GM04503 (cell line): ENCODE measurements around the gene HIVEP2.

Experiments used
- DNase-seq: peaks from one replicate; pipeline ENCODE4 v3.0.0-alpha.2; 2012; ENCODE audit warnings: low read depth

The HIVEP2 gene

DNA sequence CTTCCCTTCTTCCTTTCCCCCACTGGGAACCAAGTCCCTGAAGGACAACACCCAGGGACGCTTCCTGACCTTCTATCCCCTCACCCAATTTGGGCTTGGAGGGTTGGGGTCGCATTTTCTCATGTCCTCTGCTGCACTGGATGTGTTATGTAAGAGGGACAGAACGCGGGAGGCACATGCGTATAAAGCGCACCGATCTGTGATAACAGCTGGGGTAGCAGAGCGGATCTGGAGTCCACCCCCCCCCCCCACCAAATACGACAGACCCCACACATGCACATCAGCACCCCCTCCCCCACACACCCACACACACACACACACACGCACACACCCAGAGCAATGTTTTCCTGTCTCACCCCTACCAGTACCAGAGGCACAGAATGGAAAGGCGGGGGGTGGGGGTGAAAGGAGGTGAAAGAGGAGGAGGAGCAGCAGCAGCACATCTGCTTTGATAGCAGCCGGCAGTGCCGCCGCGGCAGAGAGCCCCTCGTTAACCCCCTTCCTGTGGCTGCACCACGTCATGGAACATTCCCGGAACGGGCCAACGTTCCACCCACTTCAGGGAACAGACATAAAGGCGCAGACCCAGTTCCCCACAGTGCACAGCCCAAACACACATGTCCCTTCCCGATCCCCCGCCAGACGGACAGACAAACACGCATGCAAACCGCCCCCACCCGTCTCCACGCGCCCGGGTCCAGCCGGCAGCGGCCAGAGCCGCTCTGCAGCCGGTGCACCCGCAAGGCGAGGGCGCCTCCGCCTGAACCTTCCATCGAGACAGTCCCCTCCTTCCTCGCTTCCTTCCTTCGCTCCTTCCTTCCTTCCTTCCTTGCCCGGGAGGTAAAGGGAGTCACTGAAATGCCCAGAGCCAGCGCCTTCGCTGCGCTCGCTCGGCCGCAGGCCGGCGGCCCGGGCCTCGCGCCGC, 590 bp downstream of the HIVEP2 start:
- peak; percentile 31 for DNase-seq

DNA sequence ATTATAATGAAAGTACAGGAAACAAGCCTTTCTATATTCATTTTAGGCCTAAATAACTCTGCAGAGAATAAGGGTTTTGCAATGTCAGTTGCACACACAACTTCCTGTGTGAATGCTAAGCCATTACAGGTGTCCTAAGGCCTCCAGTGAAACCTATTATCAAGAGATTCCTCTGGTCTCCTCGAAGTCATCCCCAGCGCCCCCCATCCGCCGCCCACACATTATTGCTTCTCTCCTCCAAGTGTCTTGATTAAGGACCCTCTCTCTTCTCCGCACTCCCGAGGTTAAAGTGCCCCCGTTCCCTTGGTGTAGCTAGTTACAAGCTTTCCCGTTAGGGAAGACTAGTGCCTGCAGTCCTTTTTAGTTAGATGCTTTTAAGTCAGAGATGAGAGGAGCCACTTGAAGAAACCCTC, 1.3 kb downstream of the HIVEP2 start:
- DNase-seq: no peak

DNA sequence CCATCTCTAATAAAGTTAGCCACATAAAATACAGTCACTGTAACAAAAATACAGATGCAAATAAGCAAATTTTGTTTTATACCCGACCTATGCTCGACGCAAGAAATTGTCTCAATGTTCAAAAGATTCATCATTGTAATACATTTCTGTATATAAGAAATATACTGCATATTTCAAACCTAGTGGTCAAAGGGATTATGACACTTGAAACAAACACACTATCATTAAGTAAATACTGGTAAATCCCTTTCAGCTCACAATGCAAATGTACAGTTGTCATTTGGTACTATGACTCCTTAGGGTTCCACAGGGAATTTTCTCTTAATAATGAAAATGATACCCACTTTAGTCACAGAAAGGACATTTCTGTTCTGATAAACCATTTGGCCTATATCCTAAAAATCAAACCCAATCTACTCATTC, 2.2 kb downstream of the HIVEP2 start:
- no peak for DNase-seq

DNA sequence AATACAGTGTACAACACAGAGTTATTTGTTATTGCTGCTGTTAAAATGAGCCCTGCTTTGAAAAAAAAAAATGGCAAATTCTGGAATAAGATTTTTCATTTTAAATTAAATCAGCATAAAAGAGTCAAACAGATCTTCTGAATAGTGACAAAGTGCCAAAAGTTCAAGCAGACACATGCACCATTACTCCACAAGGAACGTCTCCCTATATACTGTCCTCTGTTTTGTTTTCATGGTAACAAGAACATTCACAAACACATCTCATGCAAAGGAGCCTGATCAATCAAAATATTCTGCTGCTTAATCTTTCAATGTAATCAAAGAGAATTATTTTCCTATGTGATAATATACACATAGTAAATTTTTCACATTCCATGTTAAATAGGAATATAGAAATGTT, 2.7 kb downstream of the HIVEP2 start:
- no peak for DNase-seq

DNA sequence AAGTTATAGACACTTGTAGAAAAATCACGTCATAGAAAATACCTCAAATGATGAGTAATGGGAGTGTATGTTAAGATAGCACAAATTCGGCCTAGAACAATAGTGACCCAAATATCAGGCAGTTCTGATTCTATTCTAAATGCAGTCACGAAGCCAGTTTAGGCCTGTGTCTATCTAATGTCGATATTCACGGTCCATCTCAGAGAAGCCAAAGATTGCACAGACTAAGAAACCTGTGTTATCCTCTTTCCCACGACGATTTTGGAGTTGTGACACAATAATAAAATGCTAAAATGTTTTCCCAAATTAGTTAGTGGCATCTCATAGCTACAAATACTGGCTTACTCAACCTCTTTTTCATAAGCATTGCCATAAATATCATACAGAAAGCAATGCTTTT, 4.0 kb downstream of the HIVEP2 start:
- no peak for DNase-seq

DNA sequence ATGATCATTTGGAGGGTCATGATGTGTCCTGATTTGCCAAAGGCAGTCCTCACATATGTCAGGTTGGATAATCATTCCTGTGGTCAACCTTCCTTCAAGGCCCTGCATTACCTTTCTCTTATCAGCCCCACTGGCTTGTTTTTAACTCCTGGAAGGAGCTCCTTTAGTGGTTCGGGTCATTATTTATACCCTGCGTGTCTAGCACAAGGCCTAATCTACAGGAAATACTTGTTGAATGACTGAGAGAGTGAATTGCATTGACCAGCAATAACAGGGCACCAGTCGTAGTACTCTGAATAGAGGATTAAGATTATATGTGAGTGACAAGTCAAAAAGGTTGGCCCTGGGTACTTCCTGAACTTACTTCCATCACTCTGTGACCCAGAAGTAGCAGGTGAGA, 4.5 kb downstream of the HIVEP2 start:
- no peak for DNase-seq

DNA sequence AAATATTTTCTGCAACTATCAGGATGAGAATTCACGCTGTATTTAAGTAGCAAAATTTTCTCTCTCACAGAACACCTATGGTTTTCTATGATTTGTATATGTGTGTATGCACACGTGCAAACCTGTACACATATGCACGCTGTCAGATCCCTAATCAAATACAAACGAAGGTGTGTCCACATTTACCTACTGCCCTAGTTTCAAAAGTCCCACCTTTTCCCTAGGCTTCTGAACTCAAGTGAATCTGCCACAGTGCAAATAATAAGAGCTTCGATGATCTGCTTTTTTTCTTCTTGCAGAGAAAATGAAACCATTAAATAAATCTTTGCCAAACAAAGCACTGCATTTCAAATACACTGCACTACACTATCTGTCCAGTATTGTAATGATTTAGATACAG, 6.5 kb downstream of the HIVEP2 start:
- DNase-seq: no peak

DNA sequence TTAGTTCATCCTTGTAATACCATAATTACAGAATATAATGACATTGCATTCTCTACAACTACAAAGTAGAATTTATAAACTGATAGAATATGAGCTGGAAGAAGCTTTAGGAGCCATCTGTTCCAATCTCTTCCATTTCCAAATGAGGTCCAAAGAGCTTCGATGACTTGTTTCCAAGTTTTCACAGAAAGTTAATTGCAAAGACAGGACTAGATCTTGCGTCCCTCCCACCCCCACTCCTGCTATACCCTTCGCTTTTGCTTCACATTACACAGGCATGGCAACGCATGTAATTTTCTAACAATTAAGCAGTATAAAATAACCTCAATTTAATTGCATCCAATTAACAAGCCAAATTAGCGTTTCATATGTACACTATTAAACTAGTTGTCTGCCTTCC, 7.0 kb downstream of the HIVEP2 start:
- no peak for DNase-seq

DNA sequence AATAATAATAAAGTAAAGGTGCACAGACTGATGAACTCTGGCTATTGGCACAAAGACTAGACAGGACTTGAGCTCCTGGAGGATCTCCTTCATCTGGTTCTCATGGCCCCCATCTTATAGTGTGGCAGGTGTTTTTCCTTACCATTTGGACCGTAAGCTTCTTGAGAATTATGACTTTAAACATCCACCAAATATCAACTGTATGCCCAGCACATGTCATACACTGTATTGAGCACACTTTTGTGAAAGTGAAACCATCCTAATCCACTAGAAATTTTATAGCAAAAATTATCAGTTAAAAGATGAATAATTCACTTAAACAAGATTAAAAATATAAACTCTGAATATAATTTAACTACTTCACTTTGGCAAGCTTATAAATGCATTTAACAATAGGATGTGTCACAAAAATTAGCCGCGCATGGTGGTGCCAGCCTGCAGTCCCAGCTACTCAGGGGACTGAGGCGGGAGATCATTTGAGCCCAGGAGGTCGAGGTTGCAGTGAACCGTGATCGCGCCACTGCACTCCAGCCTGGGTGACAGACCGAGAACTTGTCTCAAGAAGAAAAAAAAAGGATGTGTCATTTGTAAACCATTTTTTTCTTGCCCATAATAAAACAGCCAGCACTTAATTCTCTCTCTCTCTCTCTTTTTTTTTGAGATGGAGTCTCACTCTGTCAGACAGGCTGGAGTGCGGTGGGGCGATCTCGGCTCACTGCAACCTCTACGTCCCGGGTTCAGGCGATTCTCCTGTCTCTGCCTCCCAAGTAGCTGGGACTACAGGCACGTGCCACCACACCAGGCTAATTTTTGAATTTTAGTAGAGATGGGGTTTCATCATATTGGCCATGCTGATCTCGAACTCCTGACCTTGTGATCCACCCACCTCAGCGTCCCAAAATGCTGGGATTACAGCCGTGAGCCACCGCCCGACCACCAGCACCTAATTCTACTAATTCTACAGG, 9.1 kb downstream of the HIVEP2 start:
- DNase-seq: no peak

DNA sequence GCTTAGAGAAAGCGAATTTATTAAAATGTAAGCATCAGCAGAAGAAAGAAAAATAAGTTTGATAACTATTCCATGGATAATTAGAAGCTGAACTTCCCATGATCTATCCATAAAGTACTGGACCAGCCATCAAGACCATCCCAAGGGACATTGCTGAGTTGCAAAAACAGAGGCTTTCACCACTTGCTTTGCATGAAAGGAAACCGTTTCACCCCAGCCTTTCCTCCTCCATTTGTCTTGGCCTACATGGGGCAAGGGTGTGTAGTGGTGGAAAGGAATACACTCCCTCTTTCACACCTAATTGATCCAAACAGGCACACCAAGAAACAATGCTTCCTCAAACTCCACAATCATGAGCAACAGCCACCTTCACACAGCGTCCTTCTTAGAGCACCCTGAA, 10.4 kb downstream of the HIVEP2 start:
- DNase-seq: no peak

DNA sequence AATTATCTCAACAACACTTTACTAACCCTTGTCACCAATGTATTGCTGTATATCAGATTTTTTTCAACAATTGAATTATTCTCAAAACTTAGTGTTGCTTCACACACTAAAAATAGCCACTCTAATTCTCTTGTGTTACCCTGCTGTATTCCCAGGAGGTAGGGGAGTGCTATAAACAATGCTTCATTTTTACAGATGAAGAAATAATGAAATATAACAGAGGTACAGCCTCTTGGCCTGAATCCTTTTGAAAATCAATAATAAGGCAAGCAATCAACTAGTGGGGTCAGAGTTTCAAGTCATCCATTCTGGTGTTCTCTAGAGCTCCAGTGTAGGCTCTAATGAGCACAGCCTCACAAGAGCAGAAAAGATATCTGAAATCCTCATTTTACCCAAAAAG, 10.9 kb downstream of the HIVEP2 start:
- no peak for DNase-seq

DNA sequence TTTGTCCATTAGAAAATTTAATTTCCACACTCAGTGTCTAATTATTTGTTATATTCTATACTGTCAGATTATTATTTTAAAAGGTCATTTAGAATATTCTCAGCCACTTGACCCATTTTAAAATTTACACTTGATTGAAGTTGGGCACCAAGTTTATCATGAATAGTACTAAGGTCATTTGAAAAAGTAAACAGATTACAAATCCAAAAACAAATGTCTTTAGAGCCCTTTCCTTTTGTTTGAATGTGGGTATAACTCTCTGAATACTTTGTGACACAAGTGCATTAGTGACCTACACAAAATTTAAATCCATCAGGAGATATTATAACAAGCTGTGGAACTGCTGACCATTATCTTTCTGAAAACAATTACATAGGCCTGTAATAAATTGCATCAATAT, 11.3 kb downstream of the HIVEP2 start:
- no peak for DNase-seq

DNA sequence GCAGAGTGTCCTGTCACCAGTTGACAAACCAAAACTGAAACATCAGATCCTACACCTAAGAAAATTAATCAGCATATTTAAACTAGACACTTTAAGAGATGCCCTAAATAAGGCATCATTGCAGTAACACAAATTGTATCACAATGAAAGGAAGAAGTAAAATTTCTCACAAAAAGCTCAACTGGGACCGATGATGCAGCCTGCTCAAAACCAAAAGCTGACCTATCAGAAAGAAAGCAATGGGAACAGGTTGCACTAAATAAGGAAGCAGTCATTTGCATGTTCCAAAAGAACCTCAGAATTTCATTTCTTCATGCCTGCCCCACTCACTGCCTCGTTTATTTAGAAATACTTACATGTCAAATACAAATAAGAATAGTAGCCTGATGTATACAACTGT, 12.1 kb downstream of the HIVEP2 start:
- DNase-seq: no peak

DNA sequence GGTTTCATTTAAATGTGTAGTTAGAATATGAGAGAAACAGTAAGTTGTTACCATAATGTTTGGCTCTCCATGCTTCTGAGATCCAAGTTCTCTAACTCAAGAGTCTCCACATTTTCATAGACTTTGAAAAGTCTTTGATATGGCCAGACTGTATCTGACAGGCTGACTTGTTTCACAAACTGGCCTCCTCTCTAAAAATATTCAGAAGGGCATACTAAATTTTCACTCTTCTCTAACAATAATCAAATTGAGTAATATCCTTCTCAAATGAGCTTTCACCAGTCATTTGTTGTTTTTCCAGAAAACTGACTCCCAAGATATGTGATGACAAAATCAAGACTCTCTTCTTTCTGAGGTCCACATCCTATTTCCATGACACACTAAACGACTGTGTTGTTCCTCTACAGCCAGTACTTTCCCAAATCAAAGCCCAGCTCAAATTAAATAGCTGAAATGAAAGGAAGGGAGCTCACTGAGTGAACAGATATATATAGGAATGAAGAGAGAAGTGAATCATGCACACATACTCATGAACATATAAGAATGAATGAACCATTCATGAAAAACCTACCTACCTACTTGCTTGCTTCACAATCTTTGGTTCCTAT, 15.1 kb downstream of the HIVEP2 start:
- DNase-seq: peak; percentile 28

DNA sequence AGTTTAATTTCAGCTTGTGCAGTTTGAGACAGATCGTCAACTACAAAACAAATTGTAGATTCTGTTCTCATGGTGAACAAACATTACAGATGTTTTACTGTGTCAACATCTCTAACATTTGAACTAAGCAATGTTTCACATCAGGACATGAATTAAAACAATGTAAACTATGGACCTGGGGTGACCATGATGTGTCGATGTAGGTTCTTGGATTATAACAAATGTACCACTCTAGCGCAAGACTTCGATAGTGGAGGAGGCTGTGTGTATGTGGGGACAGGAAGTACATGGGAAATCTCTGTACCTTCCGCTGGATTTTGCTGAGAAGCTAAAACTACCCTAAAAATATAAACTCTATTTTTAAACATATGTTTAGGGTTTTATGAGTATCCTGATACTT, 17.1 kb downstream of the HIVEP2 start:
- DNase-seq: no peak

DNA sequence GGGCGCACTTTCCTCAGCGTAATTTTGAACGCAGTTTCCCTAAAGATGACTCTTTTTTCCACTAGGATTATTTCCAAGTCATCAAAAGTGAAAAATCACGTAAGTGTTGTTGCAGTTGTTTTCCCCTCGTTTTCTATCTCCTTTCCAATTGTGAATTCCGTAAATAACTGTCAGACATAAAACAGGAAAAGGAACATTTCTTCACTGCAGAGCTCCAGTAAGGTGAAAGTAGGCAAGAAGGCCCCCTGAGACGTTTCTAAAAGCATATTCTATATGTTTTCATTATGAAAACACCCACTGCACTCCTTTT, 17.8 kb downstream of the HIVEP2 start:
- no peak for DNase-seq

DNA sequence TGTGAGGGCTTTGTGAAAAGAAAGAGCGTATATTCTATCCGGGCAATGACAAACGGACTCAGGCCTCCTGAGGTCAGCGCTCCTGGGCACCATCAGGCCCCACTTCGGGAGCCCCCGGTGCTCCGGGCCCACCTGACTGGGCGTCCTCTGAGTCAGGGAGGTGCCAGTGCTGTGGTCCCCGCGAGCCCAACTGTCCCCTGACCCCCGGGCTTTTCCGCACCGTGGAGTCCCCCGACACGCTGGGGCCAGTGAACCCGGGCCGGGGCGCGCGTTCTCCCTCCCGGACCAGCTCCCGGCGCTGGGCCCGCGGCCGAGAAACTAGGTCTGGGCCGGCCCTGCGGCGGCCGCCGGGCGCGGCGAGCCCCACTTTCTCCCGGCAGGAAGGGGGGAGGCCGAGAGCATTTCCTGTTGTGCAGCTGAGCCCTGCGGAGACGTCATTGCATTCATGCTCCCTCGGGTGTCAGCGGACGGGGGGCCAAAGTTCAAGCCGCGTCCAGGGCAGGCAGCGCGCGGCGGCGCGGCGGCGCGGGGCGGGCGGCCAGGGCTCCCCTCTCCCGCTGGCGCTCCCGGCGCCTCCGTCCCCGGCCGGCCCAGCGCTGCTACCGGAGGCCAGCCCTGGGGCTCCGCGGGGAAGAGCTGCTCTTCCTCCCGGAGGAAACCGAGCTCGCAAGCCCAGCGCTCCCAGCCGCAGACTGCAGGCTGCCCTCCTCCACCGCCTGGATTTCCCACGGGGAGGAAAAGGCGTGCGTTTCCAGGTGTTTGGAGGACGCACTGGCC, 18.3 kb downstream of the HIVEP2 start:
- no peak for DNase-seq

DNA sequence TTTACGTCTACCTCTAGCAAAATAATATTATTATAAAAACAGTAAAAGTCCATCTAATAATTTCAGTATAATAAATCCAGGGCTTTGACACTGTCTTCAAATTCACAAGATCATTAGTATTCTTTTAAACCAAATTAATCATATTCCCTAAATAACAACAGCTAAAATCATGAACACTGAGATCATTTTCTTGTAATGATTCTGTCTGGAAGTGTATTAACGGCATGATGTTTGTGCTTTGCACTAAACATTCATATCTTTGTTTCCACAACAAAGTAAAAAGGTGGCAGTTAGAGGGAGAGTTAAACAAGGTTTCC, 18.8 kb downstream of the HIVEP2 start:
- no peak for DNase-seq

DNA sequence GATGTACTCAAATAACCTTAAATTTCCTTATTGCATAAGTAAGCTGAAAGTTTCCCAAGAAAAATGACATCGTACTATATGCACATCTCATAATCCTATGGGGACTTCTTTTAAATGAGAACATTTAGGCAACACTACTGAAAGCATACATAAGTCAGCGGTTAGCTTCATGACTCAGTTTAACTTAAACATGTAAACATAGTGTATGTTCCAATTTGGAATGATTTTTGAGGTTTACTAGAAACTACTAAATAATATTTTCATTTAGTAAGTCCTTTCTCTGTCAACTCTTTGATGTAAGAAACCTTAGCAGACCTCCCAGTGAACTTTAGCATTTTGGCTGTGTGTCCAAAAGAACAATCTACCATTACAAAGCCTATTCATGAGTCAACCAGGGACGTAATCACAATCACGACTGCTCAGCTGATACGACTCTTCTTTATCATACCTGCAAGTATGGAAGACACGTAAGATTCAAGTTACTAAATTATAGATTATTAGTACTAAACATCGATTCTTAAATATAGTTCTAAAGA, 19.3 kb downstream of the HIVEP2 start:
- DNase-seq: no peak

DNA sequence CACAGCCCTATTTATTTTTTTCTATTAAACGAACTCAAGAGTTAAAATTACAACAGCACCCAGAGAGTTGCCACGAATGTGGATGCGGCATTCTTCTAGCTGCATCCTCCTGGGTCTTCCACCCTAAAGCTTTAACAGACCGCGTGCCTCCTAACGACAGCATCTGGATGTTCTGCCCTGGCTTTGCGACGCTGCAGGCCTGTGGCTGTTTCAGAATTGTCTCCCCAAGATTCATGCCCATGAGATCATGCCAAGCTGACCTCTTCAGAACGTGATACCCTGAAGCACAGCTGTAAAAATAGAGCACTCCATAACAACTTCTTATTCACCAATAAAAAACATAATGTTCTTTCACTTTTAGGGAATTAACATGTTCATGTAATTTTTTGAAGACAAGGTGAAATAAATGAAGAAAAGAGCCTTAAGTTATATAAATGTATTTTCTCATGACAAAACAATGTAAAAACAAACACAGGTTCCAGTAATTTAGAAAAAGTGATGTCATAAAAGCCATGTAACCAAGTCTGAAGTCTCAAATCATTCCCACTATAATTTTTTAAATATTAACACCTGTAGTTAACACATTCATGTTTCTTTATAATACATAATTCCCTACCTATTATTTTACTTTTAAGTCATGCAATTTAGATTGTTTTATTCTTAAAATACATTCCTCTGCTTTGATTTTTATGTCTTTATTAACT, 26.5 kb downstream of the HIVEP2 start:
- DNase-seq: no peak

DNA sequence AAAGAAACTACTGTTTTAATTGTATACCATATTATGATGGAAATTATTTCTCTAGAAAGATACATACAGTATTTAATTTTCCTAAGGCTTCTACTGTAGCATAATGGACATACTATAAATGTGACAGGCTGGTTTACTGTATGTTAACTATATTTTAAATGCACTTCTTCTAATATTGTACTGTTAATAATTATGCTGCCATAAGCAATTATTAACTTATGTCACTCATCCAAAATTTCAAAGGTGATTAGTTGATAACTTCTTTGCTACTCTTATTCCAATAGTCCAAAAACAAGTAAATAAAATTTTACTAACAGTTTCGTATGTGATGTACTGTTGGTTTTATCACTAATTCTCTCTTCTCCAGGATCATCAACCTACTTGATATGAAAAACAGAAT, 28.1 kb downstream of the HIVEP2 start:
- no peak for DNase-seq
